HG03432 (cell line): ENCODE data around the gene ARMH1.
"Not testable (repeated sequence)": the region's sequence is repeated elsewhere in the genome, so short reads cannot be mapped to it uniquely, and the experiment has no call there.

Experiments
- ATAC-seq: cut with Tn5 transposase; IDR thresholded peaks from one replicate; pipeline ENCODE4 v1.9.1; 2021; ENCODE audit warnings: mild to moderate bottlenecking, moderate library complexity; ENCODE audit not compliant: unreplicated experiment

ARMH1 gene

GRCh38 chr1:44664730-44665370 lies 9.7 kb upstream of the ARMH1 start:
- no peak for ATAC-seq

GRCh38 chr1:44666719-44667118 lies 7.8 kb upstream of the ARMH1 start:
- ATAC-seq, result not testable (repeated sequence)

GRCh38 chr1:44670751-44671640 lies 3.5 kb upstream of the ARMH1 start:
- no peak for ATAC-seq

GRCh38 chr1:44672254-44672955 lies 2.1 kb upstream of the ARMH1 start:
- ATAC-seq, result no peak

- ATAC-seq, result no peak
These were observed 1.4 kb upstream of the ARMH1 start for GRCh38 chr1:44672961-44673674.

- peak; percentile 1 for ATAC-seq
These were observed 820 bp upstream of the ARMH1 start for GRCh38 chr1:44673675-44674112.

- ATAC-seq, result no peak
These were observed 672 bp downstream of the ARMH1 start for GRCh38 chr1:44675186-44675585.

- no peak for ATAC-seq
These were observed 2.1 kb downstream of the ARMH1 start for GRCh38 chr1:44676484-44677200.

GRCh38 chr1:44677201-44677766 lies 2.8 kb downstream of the ARMH1 start:
- no peak for ATAC-seq

- ATAC-seq, result no peak
These were observed 3.6 kb downstream of the ARMH1 start for GRCh38 chr1:44678120-44678519.

- no peak for ATAC-seq
These were observed 4.1 kb downstream of the ARMH1 start for GRCh38 chr1:44678626-44679025.

- no peak for ATAC-seq
These were observed 5.0 kb downstream of the ARMH1 start for GRCh38 chr1:44679468-44679867.

GRCh38 chr1:44681905-44682882 lies 7.7 kb downstream of the ARMH1 start:
- ATAC-seq, result no peak

- ATAC-seq, result no peak
These were observed 8.4 kb downstream of the ARMH1 start for GRCh38 chr1:44682883-44683265.

- peak; percentile 76 for ATAC-seq
These were observed 10.0 kb downstream of the ARMH1 start for GRCh38 chr1:44684525-44684924.

- ATAC-seq, result no peak
These were observed 10.7 kb downstream of the ARMH1 start for GRCh38 chr1:44685218-44685617.

GRCh38 chr1:44685881-44686280 lies 11.4 kb downstream of the ARMH1 start:
- ATAC-seq, result no peak

- ATAC-seq, result no peak
These were observed 14.4 kb downstream of the ARMH1 start for GRCh38 chr1:44688760-44689446.
